GM23338 (cell line): Measurements from ENCODE around the gene NFIC.

Source experiments
- CREB1 ChIP-seq: fragments of 250-450 bp; sonication (Bioruptor Pico); IDR thresholded peaks from 2 replicates; pipeline ENCODE4 v1.5.0; 2020; ENCODE audit warnings: low read depth, mild to moderate bottlenecking, moderate library complexity
- EZH2 ChIP-seq: fragments of 200-600 bp; sonication (generic); IDR thresholded peaks from one replicate; pipeline ENCODE4 v1.8.0; 2017; ENCODE audit warnings: antibody characterized with exemption, mild to moderate bottlenecking, low read depth; ENCODE audit not compliant: unreplicated experiment
- EZH2phosphoT487 ChIP-seq: fragments of 200-600 bp; sonication (generic); IDR thresholded peaks from one replicate; pipeline ENCODE4 v1.8.1; 2018; ENCODE audit warnings: antibody characterized with exemption; ENCODE audit not compliant: unreplicated experiment
- JUNB ChIP-seq: IDR thresholded peaks from one replicate; pipeline ENCODE4 v1.6.1; 2016; ENCODE audit warnings: antibody characterized with exemption; ENCODE audit not compliant: unreplicated experiment
- NANOG ChIP-seq: IDR thresholded peaks from 2 replicates; pipeline ENCODE4 v1.6.1; 2016; ENCODE audit warnings: antibody characterized with exemption, borderline replicate concordance
- POLR2AphosphoS5 ChIP-seq: IDR thresholded peaks from 2 replicates; pipeline ENCODE4 v1.6.1; 2016; ENCODE audit warnings: antibody characterized with exemption, low read depth
- STAT1 ChIP-seq: IDR thresholded peaks from one replicate; pipeline ENCODE4 v1.6.1; 2016; ENCODE audit warnings: antibody characterized with exemption; ENCODE audit not compliant: unreplicated experiment
- ZNF114 ChIP-seq: fragments of 250-450 bp; sonication (Bioruptor Pico); IDR thresholded peaks from 2 replicates; pipeline ENCODE4 v1.5.0; 2020; ENCODE audit warnings: mild to moderate bottlenecking, moderate library complexity
- ZNF331 ChIP-seq: fragments of 250-450 bp; sonication (Bioruptor Pico); IDR thresholded peaks from 2 replicates; pipeline ENCODE4 v1.5.0; 2020; ENCODE audit warnings: low read depth, mild to moderate bottlenecking, moderate library complexity
- TF ChIP-seq, protein P1 (sequence below), 2 experiments: fragments of 200-600 bp in 1 of 2; sonication (generic) in 1 of 2; conservative IDR thresholded peaks; 2 replicates each; pipeline versions ENCODE4 v1.5.1 to v1.6.1; 2016 to 2017; ENCODE audit warnings: antibody characterized with exemption in 2 of 2, low read depth in 2 of 2, mild to moderate bottlenecking in 2 of 2, moderate library complexity in 1 of 2
- TF ChIP-seq, protein P2 (sequence below): IDR thresholded peaks from one replicate; pipeline ENCODE4 v1.6.1; 2018; ENCODE audit warnings: antibody characterized with exemption; ENCODE audit not compliant: unreplicated experiment
- TF ChIP-seq, protein P3 (sequence below): IDR thresholded peaks from 2 replicates; pipeline ENCODE4 v1.6.1; 2016; ENCODE audit warnings: antibody characterized with exemption

DNA sequence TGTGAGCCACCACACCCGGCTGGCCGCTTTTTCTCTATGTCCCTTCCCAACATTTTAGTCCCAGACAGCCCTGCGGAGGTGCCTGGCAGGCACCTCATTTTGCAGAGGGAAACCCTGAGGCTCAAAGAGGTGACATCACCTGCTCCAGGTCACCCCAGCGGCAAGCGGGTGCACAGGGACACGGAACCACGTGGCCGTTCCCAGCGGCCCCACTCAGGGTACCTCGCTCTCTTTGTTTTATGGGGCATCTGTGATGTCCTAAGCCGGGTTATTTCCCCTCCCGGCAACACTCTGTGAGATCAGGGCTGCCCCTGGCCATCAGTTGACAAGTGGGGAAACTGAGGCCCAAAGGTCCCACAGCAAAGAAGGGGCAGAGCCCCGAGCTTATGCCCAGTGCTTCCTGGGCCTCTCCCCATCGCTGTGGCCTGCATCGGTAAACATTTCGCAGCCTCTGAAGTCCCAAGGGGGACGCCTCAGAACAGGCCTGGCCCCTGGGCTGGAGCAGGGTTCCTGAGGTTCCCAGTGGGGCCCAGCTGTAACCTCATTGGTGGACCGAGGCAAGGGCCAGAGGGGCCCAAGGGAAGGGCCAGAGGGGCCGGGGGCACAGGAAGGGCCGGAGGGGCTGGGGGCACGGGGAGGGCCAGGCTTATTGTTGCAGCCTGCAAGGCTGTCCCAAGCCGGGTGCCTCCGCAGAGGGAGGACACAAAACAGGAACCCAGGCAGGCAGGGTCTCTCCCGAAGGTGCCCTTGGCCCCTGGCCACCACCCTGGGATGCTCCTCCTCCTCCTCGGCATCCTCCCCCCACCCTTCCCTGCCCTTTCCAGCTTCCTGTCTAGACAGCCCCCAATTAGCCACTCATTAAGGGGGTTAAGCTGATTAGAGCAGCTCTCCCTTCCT, 75.0 kb downstream of the NFIC start:
- TF ChIP-seq, protein P1, sequence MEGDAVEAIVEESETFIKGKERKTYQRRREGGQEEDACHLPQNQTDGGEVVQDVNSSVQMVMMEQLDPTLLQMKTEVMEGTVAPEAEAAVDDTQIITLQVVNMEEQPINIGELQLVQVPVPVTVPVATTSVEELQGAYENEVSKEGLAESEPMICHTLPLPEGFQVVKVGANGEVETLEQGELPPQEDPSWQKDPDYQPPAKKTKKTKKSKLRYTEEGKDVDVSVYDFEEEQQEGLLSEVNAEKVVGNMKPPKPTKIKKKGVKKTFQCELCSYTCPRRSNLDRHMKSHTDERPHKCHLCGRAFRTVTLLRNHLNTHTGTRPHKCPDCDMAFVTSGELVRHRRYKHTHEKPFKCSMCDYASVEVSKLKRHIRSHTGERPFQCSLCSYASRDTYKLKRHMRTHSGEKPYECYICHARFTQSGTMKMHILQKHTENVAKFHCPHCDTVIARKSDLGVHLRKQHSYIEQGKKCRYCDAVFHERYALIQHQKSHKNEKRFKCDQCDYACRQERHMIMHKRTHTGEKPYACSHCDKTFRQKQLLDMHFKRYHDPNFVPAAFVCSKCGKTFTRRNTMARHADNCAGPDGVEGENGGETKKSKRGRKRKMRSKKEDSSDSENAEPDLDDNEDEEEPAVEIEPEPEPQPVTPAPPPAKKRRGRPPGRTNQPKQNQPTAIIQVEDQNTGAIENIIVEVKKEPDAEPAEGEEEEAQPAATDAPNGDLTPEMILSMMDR (conservative IDR thresholded peaks at IDR 0.05; ENCODE audit: low read depth in 2 of 2), result no peak
- no peak for TF ChIP-seq EZH2
- no peak for TF ChIP-seq CREB1 (CRISPR knock-in tag)
- TF ChIP-seq EZH2phosphoT487, result no peak
- no peak for TF ChIP-seq POLR2AphosphoS5
- no peak for TF ChIP-seq JUNB
- TF ChIP-seq, protein P2, sequence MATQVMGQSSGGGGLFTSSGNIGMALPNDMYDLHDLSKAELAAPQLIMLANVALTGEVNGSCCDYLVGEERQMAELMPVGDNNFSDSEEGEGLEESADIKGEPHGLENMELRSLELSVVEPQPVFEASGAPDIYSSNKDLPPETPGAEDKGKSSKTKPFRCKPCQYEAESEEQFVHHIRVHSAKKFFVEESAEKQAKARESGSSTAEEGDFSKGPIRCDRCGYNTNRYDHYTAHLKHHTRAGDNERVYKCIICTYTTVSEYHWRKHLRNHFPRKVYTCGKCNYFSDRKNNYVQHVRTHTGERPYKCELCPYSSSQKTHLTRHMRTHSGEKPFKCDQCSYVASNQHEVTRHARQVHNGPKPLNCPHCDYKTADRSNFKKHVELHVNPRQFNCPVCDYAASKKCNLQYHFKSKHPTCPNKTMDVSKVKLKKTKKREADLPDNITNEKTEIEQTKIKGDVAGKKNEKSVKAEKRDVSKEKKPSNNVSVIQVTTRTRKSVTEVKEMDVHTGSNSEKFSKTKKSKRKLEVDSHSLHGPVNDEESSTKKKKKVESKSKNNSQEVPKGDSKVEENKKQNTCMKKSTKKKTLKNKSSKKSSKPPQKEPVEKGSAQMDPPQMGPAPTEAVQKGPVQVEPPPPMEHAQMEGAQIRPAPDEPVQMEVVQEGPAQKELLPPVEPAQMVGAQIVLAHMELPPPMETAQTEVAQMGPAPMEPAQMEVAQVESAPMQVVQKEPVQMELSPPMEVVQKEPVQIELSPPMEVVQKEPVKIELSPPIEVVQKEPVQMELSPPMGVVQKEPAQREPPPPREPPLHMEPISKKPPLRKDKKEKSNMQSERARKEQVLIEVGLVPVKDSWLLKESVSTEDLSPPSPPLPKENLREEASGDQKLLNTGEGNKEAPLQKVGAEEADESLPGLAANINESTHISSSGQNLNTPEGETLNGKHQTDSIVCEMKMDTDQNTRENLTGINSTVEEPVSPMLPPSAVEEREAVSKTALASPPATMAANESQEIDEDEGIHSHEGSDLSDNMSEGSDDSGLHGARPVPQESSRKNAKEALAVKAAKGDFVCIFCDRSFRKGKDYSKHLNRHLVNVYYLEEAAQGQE, result no peak
- no peak for TF ChIP-seq NANOG
- TF ChIP-seq STAT1, result no peak
- TF ChIP-seq, protein P3, sequence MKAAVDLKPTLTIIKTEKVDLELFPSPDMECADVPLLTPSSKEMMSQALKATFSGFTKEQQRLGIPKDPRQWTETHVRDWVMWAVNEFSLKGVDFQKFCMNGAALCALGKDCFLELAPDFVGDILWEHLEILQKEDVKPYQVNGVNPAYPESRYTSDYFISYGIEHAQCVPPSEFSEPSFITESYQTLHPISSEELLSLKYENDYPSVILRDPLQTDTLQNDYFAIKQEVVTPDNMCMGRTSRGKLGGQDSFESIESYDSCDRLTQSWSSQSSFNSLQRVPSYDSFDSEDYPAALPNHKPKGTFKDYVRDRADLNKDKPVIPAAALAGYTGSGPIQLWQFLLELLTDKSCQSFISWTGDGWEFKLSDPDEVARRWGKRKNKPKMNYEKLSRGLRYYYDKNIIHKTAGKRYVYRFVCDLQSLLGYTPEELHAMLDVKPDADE, result no peak
- TF ChIP-seq ZNF114 (CRISPR knock-in tag), result no peak
- TF ChIP-seq ZNF331 (CRISPR knock-in tag), result no peak
